ENCODE data around the gene SERINC3. TPM values are rescaled to one million over a fixed set of nuclear protein-coding genes. Genes with fewer than 3 reads are reported as not detected.

Gene SERINC3
- total and polyA plus RNA-seq, 2 of the 8 experiments (the other 6 are each of a cell fraction or from before 2014, with no cell fraction given): 47.2 to 66.0 TPM

DNA sequence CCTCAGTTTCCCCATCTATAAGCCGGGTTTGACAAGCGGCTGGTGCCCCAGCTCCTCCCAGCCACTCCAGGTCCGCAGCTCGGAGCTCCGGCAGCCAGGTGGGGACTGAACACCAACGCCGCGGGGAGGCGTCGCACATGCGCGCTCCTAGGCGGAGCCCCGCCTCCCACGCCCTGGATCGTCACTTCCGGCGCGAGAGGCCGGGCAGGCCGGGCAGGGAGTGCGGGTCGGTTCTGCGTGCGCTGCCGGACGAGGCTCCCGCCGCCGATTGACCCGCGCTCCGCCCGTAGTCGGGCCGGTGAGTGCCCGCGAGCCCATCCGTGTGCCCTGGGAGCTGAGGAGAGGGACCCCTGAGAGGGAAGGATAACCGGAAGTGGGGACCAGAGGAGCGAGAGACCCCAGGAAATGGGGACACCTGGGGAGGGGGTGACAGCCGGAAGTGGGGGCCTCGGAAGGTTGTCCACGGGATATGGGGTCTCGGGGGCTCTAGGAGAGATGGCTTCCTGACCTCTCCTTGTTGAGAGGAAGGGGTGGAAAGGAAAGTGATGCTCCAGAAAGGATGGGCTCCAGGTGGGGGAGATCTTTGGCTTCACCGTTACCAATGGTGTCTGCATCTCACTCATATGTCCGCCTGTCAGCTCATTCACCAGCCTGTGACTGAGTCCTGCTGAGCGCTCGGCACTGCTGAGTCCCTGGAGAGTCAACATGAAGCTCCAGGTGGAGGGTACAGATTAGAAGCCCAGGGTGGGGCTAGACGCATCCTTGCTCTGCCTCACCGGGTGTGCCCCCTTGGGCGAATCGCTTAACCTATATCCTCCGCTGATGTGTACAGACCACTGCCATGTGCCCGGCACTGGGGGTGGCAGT lies 45.9 kb downstream of the SERINC3 start, which contains the start of gene TTPAL:
Gene TTPAL (plus strand): TSS at position 181 of the 867 bp plus-strand sequence. CDS start 4,126 bp downstream, outside the sequence.
- peak within 1 kb of the TSS; percentile 72; the same call in 1 of the 2 replicates for H2BK15ac ChIP-seq (ENCODE audit: low read length)
- H3K9ac ChIP-seq (replicated peaks in 1 of 4; ENCODE audit: extremely low read depth in 1 of 4, low read depth in 3 of 4, low read length in 3 of 4): peak within 1 kb of the TSS in 3 of 4 experiments; percentile 68 to 74 (median 72); a peak in 6 of 7 replicates
- peak within 1 kb of the TSS; percentile 73; the same call in 1 of the 2 replicates for H3K27ac ChIP-seq (ENCODE audit: low read depth, low read length)
- WGBS, 2 experiments (ENCODE audit: extremely low coverage in 1 of 2, insufficient coverage in 1 of 2, insufficient read length in 1 of 2, insufficient replicate concordance in 2 of 2, low coverage in 1 of 2, low lambda C conversion rate in 2 of 2, missing lambda C conversion rate in 1 of 2): 7% methylated on average over 34 of the region's 55 CpGs; no CpG with 5 or more reads in 1 of the 2 experiments
- peak within 1 kb of the TSS; percentile 100 for H3K18ac ChIP-seq (ENCODE audit: extremely low read depth, low read length)
- H2BK20ac ChIP-seq (ENCODE audit: low read length): 0 out of 2 replicates have a peak within 1 kb of the TSS, but pooled peaks have one; percentile 61
- H3K27me3 ChIP-seq (replicated peaks in 1 of 4; ENCODE audit: control insufficient read depth in 3 of 4, extremely low read depth in 1 of 4, insufficient read depth in 3 of 4, low read length in 3 of 4): no peaks in the 10 kb centered on the region
- H3K56ac ChIP-seq (replicated peaks; ENCODE audit: insufficient read length, low read depth, low read length): peak within 1 kb of the TSS; percentile 60
- H4K20me1 ChIP-seq (replicated peaks in 1 of 2; ENCODE audit: control insufficient read depth in 1 of 2, insufficient read depth in 2 of 2, low read length in 2 of 2): no peaks in the 10 kb centered on the region
- no peak within 1 kb of the TSS for H3K14ac ChIP-seq (ENCODE audit: insufficient read length)
- no peak within 1 kb of the TSS for H2BK12ac ChIP-seq (ENCODE audit: low read depth, low read length)
- peaks cover 0 to 3% (median 0%) of the 10 kb centered on the region in 4 experiments; a peak in 2 of 8 replicates for H3K36me3 ChIP-seq (ENCODE audit: control insufficient read depth in 2 of 4, insufficient read depth in 4 of 4, low read length in 3 of 4)
- H3K79me2 ChIP-seq (ENCODE audit: control insufficient read depth in 1 of 2, insufficient read depth in 2 of 2, low read length in 2 of 2): peaks cover 0 to 13% of the 10 kb centered on the region in 2 experiments; a peak in 2 of 4 replicates
- ChIA-PET CTCF (ENCODE audit: partially characterized antibody) (interaction anchor here (0.8 to 1.7 kb wide), 6 partner anchors 45 to 135 kb away, joined by 3 read pairs; no protein-coding TSS in a partner anchor), POLR2A (ENCODE audit: partially characterized antibody) (interaction anchor here (0.6 to 1.5 kb wide), 5 partner anchors 9 to 141 kb away, joined by 3 to 4 read pairs (median 3); no protein-coding TSS in a partner anchor)
- H4K8ac ChIP-seq (ENCODE audit: extremely low read depth, insufficient read depth, low read length): 0 out of 2 replicates have a peak within 1 kb of the TSS, but pooled peaks have one; percentile 36
- H2AK5ac ChIP-seq (ENCODE audit: low read depth, low read length): no peak within 1 kb of the TSS
- H3K4ac ChIP-seq (replicated peaks; ENCODE audit: insufficient read length, low read depth, low read length): peak within 1 kb of the TSS; percentile 88
- H3K79me1 ChIP-seq (ENCODE audit: low read depth, low read length): no peaks in the 10 kb centered on the region
- peak within 1 kb of the TSS; percentile 34 for H4K91ac ChIP-seq (replicated peaks; ENCODE audit: insufficient read length, low read length)
- no peaks in the 10 kb centered on the region for H3K9me3 ChIP-seq (ENCODE audit: insufficient read depth in 2 of 2, low read depth in 1 of 2, low read length in 1 of 2)
- H3K23me2 ChIP-seq (ENCODE audit: low read depth, low read length): peaks cover 7% of the 10 kb centered on the region
- peak within 1 kb of the TSS; percentile 89; the same call in 1 of the 2 replicates for H2BK5ac ChIP-seq (ENCODE audit: low read depth, low read length)
- H2AFZ ChIP-seq (ENCODE audit: low read length): peak within 1 kb of the TSS; percentile 97
- H3K4me2 ChIP-seq (ENCODE audit: insufficient read depth in 1 of 2, low read depth in 2 of 2, low read length in 2 of 2): peak within 1 kb of the TSS; percentile 83 to 95
- H2BK120ac ChIP-seq (replicated peaks; ENCODE audit: low read depth, low read length): no peak within 1 kb of the TSS
- DNase-seq (ENCODE audit: low read depth in 1 of 2, low spot score in 2 of 2): peak; percentile 67 to 95
- peak within 1 kb of the TSS; percentile 82 to 93 (median 89) for H3K4me3 ChIP-seq (ENCODE audit: extremely low read depth in 1 of 4, insufficient read depth in 2 of 4, low read depth in 3 of 4, low read length in 4 of 4)
- no peak within 1 kb of the TSS for H3K23ac ChIP-seq (ENCODE audit: insufficient read length)
- H4K5ac ChIP-seq (ENCODE audit: insufficient read length, low read depth, low read length): peak within 1 kb of the TSS; percentile 85
- H3K4me1 ChIP-seq (replicated peaks in 1 of 4; ENCODE audit: control insufficient read depth in 3 of 4, insufficient read depth in 4 of 4, low read length in 3 of 4): peaks cover 2 to 11% (median 3%) of the 10 kb centered on the region in 4 experiments; a peak in 5 of 7 replicates
- no peak for FAIRE-seq
- TF ChIP-seq TCF12 (IDR thresholded peaks at IDR 0.05; ENCODE audit: low read depth, low read length) (0 out of 2 replicates have a peak, but pooled peaks have one; percentile 40), JUND (IDR thresholded peaks at IDR 0.05; ENCODE audit: low read length) (no peak), PHF8 (conservative IDR thresholded peaks at IDR 0.05; ENCODE audit: low read depth, low read length) (peak; percentile 99)
- TF ChIP-seq, protein P1, sequence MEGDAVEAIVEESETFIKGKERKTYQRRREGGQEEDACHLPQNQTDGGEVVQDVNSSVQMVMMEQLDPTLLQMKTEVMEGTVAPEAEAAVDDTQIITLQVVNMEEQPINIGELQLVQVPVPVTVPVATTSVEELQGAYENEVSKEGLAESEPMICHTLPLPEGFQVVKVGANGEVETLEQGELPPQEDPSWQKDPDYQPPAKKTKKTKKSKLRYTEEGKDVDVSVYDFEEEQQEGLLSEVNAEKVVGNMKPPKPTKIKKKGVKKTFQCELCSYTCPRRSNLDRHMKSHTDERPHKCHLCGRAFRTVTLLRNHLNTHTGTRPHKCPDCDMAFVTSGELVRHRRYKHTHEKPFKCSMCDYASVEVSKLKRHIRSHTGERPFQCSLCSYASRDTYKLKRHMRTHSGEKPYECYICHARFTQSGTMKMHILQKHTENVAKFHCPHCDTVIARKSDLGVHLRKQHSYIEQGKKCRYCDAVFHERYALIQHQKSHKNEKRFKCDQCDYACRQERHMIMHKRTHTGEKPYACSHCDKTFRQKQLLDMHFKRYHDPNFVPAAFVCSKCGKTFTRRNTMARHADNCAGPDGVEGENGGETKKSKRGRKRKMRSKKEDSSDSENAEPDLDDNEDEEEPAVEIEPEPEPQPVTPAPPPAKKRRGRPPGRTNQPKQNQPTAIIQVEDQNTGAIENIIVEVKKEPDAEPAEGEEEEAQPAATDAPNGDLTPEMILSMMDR (IDR thresholded peaks at IDR 0.05; ENCODE audit: control extremely low read depth in 1 of 3, insufficient read depth in 1 of 3, low read depth in 1 of 3, low read length in 3 of 3): peak in 1 of 3 experiments; percentile 9; a peak in 1 of 4 replicates
- TF ChIP-seq, protein P2, sequence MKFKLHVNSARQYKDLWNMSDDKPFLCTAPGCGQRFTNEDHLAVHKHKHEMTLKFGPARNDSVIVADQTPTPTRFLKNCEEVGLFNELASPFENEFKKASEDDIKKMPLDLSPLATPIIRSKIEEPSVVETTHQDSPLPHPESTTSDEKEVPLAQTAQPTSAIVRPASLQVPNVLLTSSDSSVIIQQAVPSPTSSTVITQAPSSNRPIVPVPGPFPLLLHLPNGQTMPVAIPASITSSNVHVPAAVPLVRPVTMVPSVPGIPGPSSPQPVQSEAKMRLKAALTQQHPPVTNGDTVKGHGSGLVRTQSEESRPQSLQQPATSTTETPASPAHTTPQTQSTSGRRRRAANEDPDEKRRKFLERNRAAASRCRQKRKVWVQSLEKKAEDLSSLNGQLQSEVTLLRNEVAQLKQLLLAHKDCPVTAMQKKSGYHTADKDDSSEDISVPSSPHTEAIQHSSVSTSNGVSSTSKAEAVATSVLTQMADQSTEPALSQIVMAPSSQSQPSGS (IDR thresholded peaks at IDR 0.05; ENCODE audit: low read length): 0 out of 2 replicates have a peak, but pooled peaks have one; percentile 47
